B cell (primary cell): Measurements from ENCODE around the gene ARHGAP31.

ENCODE experiments used
- CTCF ChIP-seq: fragments of 200-600 bp; IDR thresholded peaks from one replicate; pipeline ENCODE4 v1.8.0; 2022; ENCODE audit warnings: antibody characterized with exemption, mild to moderate bottlenecking
- EZH2 ChIP-seq: IDR thresholded peaks from 2 replicates; pipeline ENCODE4 v1.6.1; 2012; ENCODE audit warnings: borderline replicate concordance, low read depth, mild to moderate bottlenecking, moderate library complexity, low read length; ENCODE audit not compliant: insufficient read depth, poor library complexity, severe bottlenecking

GRCh38 chr3:119258915-119259314, 35.3 kb upstream of the ARHGAP31 start:
- no peak for TF ChIP-seq CTCF
- no peak for TF ChIP-seq EZH2
